Measurements from ENCODE around the gene BICC1.
A peak's percentile ranks its signal among the peaks of the same experiment; 100 is the strongest.

Gene BICC1

GRCh38 chr10:58515291-58515941, 2.7 kb downstream of the BICC1 start:
- DNase-seq = no peak

DNA sequence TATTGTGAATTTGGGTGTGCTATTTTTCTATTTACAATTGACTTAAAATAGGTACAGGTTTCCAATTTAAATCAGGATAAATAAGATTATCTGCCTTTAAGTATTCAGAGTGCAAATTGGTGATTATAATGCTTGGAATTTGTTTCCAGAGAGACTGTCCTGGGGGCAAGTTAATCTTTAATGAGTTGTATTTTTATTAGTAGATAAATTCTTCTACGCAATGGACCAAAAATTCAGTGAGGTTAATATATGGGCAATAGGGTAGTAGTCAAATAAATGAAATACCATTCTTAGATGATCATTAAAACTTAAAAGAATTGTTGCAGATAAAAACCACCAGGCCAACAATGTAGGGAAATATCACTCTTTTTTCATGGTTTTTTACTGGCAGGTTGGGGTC, 3.4 kb downstream of the BICC1 start:
- no peak for DNase-seq

DNA sequence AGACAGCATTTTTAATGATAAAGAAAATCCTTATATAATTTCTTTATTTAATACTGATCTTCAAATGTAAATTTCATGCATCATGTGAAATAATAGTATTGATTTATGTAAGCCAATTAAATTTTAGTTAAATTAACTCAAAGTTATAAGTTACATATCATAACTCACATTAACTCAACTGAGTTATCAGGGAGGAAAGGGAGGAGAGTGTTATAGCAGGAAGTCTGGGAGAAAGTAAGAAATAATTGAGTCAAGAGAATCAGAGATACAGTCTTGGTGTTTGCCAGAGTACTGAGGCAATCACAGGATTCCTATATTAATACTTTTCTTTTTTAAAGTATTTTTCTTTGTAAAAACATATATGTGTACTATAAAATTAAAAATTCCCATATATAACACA, 4.0 kb downstream of the BICC1 start:
- DNase-seq = no peak

- DNase-seq = no peak
Measured at GRCh38 chr10:58517081-58517480, 4.4 kb downstream of the BICC1 start.

DNA sequence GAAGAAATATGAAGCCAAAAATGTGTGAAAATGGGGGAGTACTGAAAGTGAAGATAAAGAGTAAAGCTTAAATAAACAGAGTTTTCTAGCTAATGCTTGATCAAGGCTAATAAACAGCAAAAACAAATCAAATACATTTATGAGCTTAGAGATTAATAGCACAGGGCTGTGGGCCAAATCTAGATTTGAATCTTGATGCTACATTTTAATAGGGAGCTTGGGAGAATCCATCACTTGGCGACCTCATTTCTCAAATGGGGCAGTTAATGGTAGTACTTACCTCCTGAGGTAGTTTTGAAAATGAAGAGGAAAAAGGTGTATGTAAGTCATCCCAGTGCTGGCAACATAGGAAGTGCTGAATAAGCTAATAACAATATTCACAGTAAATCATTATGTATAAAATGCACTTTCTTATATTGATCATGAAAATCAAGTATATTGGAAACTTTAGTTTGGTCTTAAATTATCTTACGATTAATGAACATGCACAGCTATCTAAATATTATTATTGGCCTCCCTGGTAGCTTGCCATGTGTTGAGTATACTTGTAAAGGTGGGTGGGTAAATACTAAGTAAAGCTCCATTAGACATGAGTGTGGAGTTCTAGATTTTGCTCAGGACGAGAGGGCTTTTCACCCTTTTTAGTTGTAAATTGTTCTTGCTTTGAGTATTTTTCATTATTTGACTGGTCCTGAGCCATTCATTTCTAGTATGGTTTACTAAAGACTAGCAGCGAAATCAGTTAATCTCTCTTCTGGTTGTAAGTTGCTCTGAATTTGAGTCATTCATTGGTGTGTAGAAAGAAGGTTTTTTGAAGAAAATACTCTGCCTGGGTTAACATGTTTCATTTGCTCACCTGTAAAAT, 5.1 kb downstream of the BICC1 start:
- DNase-seq = no peak

DNA sequence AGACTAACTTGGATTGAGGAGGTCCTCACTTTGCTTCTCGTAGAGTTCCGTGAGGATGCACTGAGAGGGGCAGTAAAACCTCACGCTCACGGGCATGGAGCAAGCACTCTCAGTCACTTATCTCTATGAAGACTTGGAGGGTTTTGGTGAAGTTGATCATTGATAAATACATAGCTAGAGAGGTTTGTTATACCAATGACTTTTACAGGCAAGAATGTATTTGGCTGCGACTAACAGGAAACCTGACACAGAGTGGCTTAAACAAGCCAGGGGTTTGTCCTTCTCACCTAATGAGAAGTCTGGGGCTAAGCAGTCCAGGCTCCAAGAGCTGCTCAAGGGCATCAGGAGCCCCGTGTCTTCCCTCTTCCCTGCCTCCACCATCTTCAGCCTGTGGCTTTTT, 6.1 kb downstream of the BICC1 start:
- DNase-seq = no peak

- no peak for DNase-seq
Measured at GRCh38 chr10:58529077-58529728, 16.5 kb downstream of the BICC1 start.

- peak; percentile 9 for DNase-seq
Measured at GRCh38 chr10:58531084-58531695, 18.5 kb downstream of the BICC1 start.

DNA sequence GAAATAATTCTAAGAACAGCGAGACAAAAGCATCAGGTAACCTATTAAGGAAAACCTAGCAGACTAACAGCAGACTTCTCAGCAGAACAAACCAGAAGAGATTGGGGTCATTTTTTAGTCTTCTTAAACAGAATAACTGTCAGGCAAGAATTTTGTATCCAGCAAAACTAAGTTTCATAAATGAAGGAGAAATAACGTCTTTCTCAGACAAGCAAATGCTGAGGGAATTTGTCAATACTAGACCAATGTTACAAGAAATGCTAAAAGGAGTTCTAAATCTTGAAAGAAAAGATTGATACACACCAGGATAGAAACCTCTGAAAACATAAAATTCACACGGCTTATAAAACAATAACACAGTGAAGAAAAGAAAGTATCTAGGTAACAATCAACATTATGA, 22.6 kb downstream of the BICC1 start:
- no peak for DNase-seq

GRCh38 chr10:58543141-58543540, 30.5 kb downstream of the BICC1 start:
- no peak for DNase-seq

DNA sequence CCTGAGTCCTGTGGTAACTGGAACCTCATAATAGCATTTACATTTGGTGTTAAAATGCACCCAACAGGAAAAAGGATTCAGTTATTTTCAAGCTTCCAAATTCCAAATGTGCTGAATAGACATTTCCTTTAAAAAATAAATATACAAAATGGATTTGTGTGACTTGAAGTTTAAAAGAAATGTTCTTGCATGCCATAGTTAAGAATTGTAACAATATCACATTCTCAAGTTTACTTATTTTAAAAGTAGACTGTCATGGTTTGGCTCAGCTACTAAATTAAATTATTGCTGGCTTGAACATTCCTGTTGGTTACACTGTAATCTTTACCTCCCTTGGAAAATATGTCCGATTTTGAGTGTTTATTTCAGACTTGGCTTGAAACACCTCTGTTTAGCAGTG, 31.5 kb downstream of the BICC1 start:
- DNase-seq = no peak

DNA sequence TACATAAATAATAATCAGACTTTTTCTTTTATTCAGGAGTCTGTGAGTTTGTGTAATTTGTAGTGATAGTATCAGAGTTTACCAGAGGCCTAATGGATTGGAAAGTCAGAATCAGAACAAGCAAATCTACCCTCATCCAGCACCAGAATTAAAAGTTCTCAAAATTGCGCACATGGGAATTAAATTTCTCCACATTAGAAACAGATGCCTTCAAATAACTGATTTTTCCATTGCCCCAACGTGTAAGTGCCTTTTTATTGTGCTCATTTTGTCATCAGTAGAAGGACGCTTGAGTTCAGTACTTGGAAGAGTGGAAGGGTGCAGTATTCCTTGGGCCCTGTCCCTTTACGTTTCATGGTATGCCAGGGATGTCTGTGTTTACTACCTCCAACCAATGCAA, 32.8 kb downstream of the BICC1 start:
- DNase-seq = no peak

GRCh38 chr10:58546137-58546536, 33.5 kb downstream of the BICC1 start:
- DNase-seq = no peak

DNA sequence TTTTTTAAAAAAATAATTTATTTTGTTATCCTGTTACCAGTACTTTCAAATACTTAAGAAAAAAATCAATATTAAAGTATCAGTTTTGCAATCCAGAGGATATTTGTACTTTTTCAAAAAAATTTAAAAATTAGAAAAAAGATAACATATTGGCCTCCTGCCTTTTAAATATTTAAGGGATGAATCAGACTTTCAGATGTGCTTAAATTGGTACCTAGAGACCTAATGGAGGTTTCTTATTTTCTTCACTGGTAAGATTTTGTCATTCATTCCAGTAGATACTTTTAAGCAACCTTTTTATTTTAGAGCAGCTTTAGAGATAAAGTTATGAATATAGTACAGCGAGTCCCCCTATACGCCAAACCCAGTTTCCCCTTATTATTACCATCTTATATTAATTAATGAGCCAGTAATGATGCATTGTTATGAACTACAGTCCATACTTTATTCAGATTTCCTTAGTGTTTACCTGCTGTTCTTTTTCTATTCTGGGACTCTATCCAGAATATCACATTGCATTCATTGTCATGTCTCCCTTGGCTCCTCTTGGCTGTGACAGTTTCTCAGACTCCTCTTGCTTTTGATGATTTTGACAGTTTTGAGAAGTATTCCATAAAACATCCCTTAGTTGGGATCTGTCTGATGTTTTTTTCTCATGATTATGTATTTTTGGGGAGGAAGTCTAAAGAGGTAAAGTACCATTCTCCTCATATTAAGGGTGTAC, 34.2 kb downstream of the BICC1 start:
- no peak for DNase-seq

GRCh38 chr10:58547963-58548362, 35.3 kb downstream of the BICC1 start:
- DNase-seq = no peak

DNA sequence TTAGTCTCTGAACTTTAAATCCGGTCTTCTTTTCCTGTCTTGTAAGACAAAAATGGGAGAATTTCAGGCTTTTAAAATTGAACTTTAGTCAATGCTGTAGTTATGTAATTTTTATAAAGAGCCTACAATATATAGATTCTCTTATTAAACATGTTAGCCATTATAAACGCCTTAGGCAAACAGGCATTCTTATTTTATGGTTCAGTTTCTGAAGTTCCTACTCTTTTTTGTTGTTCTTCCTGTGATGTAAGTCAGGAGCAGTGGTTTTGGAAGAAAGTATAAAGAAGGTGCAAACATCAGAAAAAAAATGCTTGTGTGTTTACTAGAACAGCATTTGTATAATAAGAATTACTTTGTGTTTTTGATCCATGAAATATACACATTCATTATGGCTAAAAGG, 41.6 kb downstream of the BICC1 start:
- DNase-seq = no peak

GRCh38 chr10:58555170-58555929, 42.7 kb downstream of the BICC1 start:
- DNase-seq = no peak

DNA sequence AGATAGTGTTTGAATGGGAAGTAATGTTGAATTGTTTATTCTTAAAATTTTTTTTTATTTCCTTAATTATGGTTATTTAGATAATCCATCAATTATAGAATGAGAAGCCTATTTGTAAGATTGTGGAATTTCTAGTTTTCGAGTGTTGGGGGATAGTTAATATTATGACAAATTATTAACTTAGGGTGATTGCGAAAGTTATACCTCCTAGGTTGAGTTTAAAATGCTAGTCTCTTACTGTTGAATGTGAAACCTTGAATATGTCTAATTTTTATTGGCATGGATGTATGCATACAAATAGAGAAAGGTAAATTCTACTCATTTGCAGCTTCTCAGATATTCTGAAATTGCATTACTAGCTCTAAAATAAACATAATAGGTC, 43.2 kb downstream of the BICC1 start:
- no peak for DNase-seq

- DNase-seq = no peak
Measured at GRCh38 chr10:58556516-58557165, 44.0 kb downstream of the BICC1 start.

DNA sequence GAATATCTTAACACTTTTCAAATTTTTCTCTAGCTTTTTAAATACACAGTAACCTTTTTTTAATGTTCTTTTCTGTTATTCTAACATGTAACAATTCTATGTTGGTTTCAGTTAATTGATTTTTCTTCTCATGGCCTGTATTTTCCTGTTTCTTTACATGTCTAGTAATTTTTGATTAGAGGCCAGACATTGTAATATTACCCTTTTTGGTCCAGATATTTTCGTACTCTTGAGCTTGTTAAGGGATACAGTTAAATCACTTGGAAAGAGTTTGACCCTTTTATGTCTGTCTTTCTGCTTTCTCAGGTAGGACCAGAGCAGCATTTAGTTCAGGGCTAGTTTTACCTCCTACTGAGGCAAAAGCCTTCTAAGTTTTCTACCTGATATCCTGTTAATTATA, 45.0 kb downstream of the BICC1 start:
- no peak for DNase-seq

- DNase-seq = no peak
Measured at GRCh38 chr10:58560068-58560467, 47.4 kb downstream of the BICC1 start.

- no peak for DNase-seq
Measured at GRCh38 chr10:58565271-58565670, 52.6 kb downstream of the BICC1 start.
